Stimulated activated CD4-positive, alpha-beta T cell treated with anti-CD3 and anti-CD28 coated beads, Interleukin-12 subunit alpha, Interleukin-12 subunit beta, amount 100 ng/mL, for 48 hours (primary cell): ENCODE measurements around the gene LETM1.

ENCODE experiments used
- DNase-seq, 3 donors: peaks; one replicate each; pipeline ENCODE4 v3.0.0-alpha.2; 2020; ENCODE audit warnings: low read depth in 2 of 3, low spot score in 1 of 3

The LETM1 gene

DNA sequence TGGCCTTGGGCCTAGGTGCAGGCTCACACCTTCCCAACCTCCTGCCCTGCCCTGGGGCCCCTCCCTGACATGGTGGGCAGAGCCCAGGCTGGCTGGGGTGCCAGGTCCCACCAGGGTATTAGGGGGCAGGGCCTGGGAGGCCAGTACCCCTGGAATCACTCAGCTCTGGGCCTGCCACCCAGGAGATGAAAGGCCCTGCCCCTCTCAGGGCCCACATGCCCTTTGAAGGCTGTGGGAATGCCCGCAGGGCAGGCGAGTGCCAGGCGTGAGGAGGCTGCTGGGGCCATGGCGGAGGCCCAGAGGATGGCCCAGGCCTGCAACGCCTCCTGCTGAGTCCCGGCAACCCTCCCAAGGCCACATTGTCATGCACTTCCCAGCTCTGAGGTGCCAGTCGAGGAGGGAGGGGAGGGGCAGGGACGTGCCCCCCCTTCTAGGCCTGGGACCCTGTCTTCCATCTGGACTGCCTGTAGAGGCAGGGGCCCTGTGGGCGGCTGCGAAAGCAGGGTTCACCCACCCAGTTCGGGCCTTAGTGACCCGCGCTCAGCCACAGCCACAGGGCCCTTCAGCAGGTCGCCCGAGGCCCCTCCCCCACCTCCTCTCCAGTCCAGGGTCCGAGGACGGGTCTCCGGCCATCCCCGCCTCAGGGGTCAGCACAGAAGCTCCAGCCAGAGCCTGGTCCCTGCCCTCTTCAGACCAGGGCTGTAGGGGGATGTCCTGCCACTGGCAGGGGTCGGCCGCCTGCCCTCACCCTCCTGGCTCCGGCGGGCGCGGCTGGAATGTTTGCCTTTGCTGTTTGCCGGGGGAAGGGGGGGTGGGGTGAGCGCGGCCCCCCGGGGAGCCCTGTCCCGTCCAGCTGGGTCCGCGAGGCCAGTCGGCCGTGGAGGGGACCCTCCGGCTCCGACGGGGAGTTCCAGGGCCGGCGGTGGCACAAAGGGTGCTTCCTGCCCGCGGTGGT lies 89.6 kb downstream of the LETM1 start:
- no peak for DNase-seq

DNA sequence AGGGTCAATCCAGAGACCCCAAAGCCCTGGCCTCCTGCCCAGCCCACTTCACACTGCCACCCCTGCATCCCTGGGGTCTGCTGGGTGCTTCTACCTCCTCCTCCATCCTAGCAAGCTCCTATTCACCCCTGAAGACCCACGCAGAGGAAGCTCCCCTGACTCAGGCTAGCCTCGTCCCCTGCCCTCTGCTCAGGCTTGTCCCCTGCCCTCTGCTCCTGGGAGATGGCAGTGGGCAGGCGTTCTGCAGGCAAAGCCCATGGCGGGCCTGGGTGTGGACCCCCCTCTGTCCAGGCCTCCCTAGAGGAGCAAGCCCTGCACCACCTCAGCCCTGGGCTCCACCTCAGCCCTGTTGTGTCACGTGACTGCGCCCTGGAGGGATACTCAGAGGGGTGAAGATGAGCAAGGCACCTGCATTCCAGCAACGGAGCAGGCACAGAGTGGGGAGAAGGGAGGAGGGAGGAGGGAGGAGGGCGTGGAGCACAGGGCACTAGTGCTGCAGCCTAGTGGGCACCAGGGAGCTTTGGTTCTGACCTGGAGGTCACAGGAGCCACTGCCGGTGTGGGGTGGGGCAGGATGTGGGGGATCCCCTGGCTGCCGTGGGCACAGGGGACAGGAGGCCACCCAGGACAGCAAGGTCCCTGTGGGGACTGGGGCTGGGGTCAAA lies 90.4 kb downstream of the LETM1 start:
- no peak for DNase-seq

DNA sequence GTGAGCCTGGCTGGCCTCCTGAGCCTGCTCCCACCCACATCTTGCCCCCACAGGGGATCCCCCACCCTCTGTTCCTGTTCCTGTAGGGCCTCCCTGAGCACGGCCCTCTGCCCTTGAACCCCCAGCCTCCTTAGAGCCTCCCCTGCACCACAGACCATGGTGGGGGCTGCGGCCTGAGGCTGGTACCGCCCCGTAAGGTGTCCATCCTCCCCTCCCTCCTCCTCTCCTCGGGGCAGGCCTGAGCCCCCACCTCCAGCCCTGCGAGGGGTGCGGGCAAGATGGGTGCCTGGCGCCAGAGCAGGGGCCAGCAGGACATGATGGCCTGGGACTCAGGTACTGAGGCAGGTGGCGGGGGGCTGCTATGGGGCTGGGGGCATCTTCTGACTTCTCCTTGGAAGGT lies 91.3 kb downstream of the LETM1 start:
- no peak for DNase-seq

DNA sequence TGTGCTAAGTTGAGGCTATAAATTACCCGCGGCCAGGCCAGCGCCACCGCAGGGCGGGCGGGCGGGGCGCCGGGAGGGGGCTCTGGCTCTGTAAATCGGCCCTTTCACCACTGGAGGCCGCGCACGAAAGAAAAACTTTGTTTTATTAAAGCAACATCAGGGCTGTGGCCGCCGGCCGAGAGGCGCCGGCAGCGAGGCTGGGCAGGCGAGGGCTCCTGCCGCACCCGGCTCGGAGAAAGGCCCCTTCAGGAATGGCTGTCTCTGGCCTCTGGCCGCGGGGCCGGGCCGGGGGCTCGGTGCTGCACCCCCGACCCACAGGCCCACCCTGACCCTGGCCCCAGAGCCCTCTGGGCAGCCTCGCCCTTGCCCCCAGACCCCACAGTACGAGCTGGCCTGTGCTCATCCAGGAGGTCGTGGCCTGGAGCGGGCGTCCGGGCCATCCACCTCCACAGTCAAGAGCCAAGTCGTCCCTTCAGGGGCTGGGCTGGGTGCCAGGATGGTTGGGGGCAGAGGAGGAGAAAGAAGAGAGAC lies 92.3 kb downstream of the LETM1 start:
- DNase-seq, result no peak

DNA sequence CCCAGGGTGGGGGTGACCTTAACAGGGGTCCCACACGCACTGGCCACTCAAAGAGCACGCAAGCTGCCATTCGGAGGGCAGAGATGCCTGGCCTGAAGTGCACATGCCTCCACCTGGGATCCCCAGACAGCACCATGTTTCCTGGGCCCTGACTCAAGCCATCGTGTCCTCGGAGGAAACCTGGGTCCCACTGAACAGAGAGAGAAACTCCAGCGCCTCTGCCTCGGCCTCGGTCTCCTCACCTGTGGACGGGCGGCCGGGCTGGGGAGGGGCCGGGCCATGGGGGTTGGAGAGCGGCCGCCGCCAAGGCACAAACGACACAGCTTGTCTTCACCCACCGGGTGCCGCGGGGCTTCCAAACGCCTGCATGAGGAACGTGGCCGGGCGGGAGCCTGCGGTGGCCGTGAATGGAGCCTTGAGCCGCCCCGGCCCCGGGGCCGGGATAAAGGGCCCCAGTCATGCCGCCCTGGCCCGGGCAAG lies 92.8 kb downstream of the LETM1 start:
- no peak for DNase-seq

DNA sequence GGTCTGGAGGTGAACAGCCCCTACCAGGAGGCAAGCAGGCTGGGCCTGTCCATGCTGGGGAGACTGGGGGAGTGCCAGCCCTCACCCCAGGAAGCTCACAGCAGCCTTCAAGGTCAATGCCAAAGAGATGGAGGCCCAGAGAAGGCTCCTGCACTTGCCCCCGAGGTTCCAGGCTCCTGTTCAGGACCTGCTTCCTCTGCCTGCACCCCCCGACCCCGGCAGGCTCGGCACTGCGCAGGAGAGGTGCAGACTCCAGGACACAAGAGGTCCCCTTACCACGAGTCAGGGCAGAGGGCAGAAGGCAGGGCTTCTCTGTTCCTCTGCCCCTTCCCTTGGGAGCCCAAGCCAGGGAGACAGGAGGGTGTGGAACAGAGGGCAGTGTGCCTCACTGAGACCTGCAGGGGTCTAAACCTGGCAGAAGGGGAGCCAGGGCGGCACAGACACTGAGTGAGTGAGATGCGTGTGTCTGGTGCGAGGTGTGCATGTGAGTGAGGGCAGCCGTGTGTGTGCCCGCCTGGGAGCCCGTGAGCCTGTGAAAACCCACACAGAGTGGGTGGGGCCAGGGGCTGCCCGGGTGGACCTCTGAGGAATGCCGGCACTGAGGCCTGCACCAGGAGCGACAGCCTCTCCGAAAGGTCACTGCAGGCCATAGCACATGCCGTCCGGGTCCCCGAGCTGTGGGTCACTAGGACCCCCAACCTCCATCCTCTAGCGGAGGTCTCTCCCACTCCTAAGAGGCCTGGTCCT lies 93.5 kb downstream of the LETM1 start:
- DNase-seq, result no peak
